HG03060 (cell line): Measurements from ENCODE around the gene ZWINT.
A peak's percentile ranks its signal among the peaks of the same experiment; 100 is the strongest.

Experiments used
- ATAC-seq: cut with Tn5 transposase; IDR thresholded peaks from one replicate; pipeline ENCODE4 v1.9.1; 2021; ENCODE audit warnings: low read depth, moderate number of reproducible peaks; ENCODE audit not compliant: unreplicated experiment

ZWINT gene, protein sequence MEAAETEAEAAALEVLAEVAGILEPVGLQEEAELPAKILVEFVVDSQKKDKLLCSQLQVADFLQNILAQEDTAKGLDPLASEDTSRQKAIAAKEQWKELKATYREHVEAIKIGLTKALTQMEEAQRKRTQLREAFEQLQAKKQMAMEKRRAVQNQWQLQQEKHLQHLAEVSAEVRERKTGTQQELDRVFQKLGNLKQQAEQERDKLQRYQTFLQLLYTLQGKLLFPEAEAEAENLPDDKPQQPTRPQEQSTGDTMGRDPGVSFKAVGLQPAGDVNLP

GRCh38 chr10:56360967-56361612 lies at the start of gene ZWINT:
Gene ZWINT (minus strand): TSS chr10:56361259. CDS start chr10:56361236, 23 bp downstream.
- ATAC-seq: peak; percentile 97

- no peak for ATAC-seq
Observed at GRCh38 chr10:56383806-56384205, 22.7 kb upstream of the ZWINT start.

GRCh38 chr10:56370217-56371113 lies 9.4 kb upstream of the ZWINT start:
- no peak for ATAC-seq

- ATAC-seq: no peak
Observed at GRCh38 chr10:56360583-56360966, 484 bp downstream of the ZWINT start.

DNA sequence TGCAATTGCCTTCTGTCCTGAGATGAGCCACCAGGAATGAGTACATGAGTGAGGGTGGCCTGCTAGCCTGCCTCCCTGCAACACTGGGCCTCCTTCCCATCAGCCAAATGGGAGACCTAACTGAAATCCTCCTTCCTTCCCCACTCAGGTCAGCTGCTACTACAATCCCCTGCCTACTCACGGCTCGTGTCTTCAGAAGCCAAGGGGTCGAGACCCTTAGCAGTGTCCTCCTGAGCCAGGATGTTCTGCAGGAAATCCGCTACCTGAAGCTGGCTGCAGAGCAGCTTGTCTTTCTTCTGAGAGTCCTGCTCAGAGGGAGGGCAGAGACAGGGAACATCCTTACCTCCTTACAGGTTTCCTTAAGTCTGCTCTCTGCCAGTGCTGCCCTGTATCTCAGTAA lies 1.2 kb downstream of the ZWINT start:
- ATAC-seq: no peak

GRCh38 chr10:56357018-56357417 lies 4.0 kb downstream of the ZWINT start:
- ATAC-seq: no peak

DNA sequence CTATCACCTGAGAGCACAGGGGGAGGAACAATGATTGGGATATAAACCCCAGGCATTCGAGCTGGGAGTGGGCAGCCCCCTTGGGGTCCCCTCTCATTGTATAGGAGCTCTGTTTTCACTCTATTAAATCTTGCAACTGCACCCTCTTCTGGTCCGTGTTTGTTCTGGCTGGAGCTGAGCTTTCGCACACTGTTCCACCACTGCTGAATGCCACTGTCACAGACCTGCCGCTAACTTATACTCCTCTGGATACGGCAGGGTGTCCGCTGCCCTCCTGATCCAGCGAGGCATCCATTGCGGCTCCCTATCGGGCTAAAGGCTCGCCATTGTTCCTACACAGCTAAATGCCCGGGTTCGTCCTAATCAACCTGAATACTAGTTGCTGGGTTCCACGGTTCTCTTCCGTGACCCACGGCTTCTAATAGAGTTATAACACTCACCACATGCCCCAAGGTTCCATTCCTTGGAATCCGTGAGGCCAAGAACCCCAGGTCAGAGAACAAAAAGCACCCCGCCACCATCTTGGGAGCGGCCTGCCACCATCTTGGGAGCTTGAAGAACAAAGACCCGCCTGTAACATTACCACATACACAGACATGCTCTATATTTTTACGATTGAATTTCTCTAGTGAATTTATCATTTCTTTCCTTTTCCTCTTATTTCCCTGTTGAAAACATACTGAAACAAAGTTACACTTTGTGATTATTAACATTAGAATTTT lies 9.0 kb downstream of the ZWINT start:
- no peak for ATAC-seq

DNA sequence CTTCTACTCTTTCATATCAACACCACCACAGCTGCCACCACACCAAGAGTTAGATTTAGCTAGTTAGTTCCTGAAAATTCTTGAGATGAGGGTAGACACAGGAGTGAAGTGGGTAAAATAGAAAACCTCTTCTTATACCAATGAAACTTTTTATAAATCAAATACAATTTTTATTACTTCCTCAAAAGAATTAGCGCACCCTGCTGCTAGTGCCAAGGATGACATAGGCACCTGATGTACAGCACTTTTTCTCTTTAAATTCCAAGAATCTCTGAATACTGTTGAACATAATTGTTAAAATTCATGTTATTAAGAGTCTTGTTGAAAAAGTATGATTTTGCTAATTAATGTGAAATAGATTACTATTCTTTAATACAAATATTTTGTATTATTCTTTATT lies 11.4 kb downstream of the ZWINT start:
- ATAC-seq: no peak

GRCh38 chr10:56348101-56348500 lies 13.0 kb downstream of the ZWINT start:
- no peak for ATAC-seq

DNA sequence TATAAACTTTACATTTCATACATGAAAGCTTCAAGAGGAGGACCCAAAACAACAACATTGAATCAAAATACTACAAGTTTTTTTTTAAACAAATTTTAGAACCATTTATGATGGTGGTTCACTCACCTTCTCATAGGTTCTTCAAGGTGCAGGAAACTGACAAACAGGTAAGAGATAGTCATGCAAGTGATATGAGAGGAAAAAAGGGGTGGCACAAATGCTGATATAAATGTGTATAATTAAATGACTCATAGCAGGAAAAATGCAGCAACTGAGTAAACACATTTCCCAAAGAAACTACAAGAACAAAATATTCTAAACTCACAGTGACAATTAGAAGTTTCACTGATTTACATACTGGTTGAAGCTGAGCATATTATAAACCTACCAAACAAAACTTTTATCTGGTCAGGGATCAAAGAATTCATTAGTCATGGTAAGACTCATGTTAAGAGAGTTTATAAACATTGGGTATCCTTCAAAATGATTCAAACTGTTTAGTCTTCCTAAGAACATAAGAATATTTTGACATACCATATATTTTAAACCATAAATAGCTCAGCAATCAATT lies 14.1 kb downstream of the ZWINT start:
- no peak for ATAC-seq

GRCh38 chr10:56341612-56342011 lies 19.4 kb downstream of the ZWINT start:
- ATAC-seq: no peak

- no peak for ATAC-seq
Observed at GRCh38 chr10:56329961-56330360, 31.1 kb downstream of the ZWINT start.

- no peak for ATAC-seq
Observed at GRCh38 chr10:56327118-56327517, 33.9 kb downstream of the ZWINT start.

- peak; percentile 97 for ATAC-seq
Observed at GRCh38 chr10:56319386-56319785, 41.7 kb downstream of the ZWINT start.

DNA sequence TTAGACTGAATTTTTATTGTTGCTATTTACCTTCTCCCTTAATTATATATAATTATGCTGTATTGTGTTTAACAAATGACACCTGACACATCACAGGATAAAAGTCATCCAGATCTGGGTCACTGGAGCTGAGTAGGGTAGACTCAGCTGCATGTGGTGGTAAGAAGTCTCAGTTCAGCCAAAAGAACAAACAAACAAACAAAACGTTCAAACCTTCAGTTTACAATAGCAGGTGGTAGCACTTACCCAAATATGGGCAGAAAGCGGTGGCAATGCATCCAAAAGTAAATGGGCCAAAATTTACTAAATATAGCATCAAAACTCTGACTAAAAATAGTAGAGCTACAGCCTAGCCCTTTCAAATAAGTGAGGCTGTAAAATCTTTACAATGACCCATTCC lies 42.2 kb downstream of the ZWINT start:
- ATAC-seq: no peak

- ATAC-seq: no peak
Observed at GRCh38 chr10:56317603-56318002, 43.5 kb downstream of the ZWINT start.

- no peak for ATAC-seq
Observed at GRCh38 chr10:56316603-56317002, 44.5 kb downstream of the ZWINT start.
